A673 (cell line): ENCODE results near the gene SNX27.

Source experiments
- CTCF ChIP-seq: fragments of 300-800, 200-600 bp; sonication (generic); conservative IDR thresholded peaks from 2 replicates; pipeline ENCODE4 v1.5.1; 2017; ENCODE audit warnings: low read depth, mild to moderate bottlenecking, antibody characterized with exemption, low read length, moderate library complexity, mixed read lengths
- EZH2 ChIP-seq: fragments of 200-600 bp; sonication (generic); IDR thresholded peaks from 2 replicates; pipeline ENCODE4 v1.6.1; 2017; ENCODE audit warnings: borderline replicate concordance, low read depth, mild to moderate bottlenecking, mixed read lengths, antibody characterized with exemption, low read length; ENCODE audit not compliant: poor library complexity, severe bottlenecking

GRCh38 chr1:151615711-151616504 lies 4.1 kb downstream of the SNX27 start:
- TF ChIP-seq CTCF: no peak
- TF ChIP-seq EZH2: no peak
